GM19193 (cell line): ENCODE results near the gene PCDHGA11.
"Not testable (repeated sequence)": the region's sequence is repeated elsewhere in the genome, so short reads cannot be mapped to it uniquely, and the experiment has no call there.

Experiments
- POLR2A ChIP-seq: IDR thresholded peaks from 4 replicates; pipeline ENCODE4 v1.6.1; 2011; ENCODE audit not compliant: insufficient read depth, insufficient read length; ENCODE audit errors: extremely low read depth

The PCDHGA11 gene

GRCh38 chr5:141393267-141393666 lies 27.6 kb upstream of the PCDHGA11 start:
- no peak for TF ChIP-seq POLR2A

- not testable (repeated sequence) for TF ChIP-seq POLR2A
These were observed 22.9 kb upstream of the PCDHGA11 start, which contains the start of gene PCDHGB5 for GRCh38 chr5:141397756-141398551. TSS of gene PCDHGB5 (plus strand) at chr5:141397947. CDS start at chr5:141398128, 181 bp downstream.

DNA sequence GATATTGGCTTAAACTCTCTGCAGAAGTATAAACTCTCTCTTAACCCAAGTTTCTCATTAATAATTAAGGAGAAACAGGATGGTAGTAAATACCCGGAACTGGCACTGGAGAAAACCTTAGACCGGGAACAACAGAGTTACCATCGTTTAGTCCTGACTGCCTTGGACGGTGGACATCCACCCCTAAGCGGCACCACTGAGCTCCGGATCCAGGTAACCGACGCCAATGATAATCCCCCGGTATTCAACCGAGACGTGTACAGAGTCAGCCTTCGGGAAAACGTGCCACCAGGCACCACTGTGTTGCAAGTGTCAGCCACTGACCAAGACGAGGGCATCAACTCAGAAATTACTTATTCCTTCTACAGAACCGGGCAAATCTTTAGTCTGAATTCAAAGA lies 22.2 kb upstream of the PCDHGA11 start:
- TF ChIP-seq POLR2A = no peak

DNA sequence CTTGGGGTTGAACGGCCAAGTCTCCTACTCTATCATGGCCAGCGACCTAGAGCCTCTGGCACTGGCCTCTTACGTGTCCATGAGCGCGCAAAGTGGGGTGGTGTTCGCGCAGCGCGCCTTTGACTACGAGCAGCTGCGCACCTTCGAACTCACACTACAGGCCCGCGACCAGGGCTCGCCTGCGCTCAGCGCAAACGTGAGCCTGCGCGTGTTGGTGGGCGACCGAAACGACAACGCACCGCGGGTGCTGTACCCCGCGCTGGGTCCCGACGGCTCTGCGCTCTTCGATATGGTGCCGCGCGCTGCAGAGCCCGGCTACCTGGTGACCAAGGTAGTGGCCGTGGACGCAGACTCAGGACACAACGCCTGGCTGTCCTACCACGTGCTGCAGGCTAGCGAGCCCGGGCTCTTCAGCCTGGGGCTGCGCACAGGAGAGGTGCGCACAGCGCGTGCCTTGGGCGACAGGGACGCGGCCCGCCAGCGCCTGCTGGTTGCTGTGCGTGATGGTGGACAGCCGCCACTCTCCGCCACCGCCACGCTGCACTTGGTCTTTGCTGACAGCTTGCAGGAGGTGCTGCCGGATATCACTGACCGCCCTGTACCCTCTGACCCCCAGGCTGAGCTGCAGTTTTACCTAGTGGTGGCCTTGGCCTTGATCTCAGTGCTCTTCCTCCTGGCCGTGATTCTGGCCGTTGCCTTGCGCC lies 21.1 kb upstream of the PCDHGA11 start:
- no peak for TF ChIP-seq POLR2A

DNA sequence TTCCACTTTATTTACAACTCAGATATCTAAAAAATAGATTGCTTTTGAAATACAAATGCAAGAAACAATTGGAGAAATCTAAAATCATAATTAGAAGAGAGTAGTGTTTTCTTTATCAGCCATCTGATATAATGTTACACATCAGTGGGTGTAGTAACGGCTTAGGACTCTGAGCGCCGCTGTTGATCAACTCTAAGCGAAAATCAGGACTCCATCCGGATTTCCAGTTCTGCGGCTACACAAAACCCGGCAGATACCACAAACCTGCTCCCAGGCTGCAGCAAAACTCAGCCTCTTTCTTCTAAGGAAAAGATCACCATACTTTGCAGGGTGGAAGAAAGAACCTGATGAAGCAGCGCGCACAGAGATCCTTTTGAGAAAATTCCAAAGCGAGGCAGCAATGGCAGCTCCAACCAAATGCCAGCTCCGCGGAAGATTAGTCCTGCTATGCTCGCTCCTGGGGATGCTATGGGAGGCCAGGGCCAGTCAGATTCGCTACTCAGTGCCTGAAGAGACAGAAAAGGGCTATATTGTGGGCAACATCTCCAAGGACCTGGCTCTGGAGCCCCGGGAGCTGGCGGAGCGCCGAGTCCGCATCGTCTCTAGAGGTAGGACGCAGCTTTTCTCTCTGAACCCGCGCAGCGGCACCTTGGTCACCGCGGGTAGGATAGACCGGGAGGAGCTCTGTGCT lies 18.2 kb upstream of the PCDHGA11 start, which contains the start of gene PCDHGA9:
PCDHGA9 (plus strand) TSS at position 226 of the 691 bp plus-strand sequence; CDS start at position 401, 175 bp downstream.
- TF ChIP-seq POLR2A = no peak

GRCh38 chr5:141403387-141403786 lies 17.5 kb upstream of the PCDHGA11 start:
- no peak for TF ChIP-seq POLR2A

DNA sequence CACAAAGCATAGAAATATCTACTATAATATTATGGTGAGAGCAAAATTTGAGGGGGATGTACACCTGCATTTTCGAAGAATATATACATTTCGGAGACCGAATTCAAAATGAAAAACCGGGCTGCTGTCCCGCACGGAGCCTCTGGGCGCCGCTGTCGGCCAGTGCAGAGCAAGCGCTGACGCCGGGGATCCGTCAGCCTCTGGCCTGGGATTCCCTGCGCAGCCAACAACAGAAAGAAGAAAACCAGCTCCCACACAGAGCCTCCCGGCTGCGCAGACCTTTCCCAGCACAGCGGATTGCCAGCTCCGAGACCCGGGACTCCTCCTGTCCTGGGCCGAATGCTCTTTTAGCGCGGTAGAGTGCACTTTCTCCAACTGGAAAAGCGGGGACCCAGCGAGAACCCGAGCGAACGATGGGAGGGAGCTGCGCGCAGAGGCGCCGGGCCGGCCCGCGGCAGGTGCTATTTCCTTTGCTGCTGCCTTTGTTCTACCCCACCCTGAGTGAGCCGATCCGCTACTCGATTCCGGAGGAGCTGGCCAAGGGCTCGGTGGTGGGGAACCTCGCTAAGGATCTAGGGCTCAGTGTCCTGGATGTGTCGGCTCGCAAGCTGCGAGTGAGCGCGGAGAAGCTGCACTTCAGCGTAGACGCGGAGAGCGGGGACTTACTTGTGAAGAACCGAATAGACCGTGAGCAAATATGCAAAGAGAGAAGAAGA lies 12.9 kb upstream of the PCDHGA11 start, which contains the start of gene PCDHGB6:
PCDHGB6 (plus strand) TSS at position 232 of the 716 bp plus-strand sequence; CDS start at position 414, 182 bp downstream.
- TF ChIP-seq POLR2A = not testable (repeated sequence)

GRCh38 chr5:141409598-141410306 lies 11.1 kb upstream of the PCDHGA11 start:
- no peak for TF ChIP-seq POLR2A

DNA sequence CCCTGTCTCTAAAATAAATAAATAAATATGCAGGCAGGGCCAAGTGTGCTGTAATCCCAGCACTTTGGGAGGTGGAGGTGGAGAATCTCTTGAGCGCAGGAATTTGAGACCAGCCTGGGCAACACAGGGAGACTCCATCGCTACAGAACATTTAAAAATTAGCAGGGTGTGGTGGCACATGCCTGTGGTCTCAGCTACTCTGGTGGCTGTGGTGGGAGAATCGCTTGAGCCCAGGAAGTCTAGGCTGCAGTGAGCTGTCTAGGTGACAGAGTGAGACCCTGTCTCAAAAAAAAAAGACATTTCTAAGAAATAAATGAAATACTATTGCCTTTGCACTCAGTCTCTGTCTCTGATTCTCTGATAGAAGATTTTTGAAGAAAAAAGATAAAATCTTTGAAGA lies 9.3 kb upstream of the PCDHGA11 start:
- no peak for TF ChIP-seq POLR2A

- no peak for TF ChIP-seq POLR2A
These were observed 7.9 kb upstream of the PCDHGA11 start, which contains the start of gene PCDHGA10 for GRCh38 chr5:141412854-141413539. TSS of gene PCDHGA10 (plus strand) at chr5:141412987. CDS start at chr5:141413176, 189 bp downstream.

- no peak for TF ChIP-seq POLR2A
These were observed 7.2 kb upstream of the PCDHGA11 start for GRCh38 chr5:141413540-141414069.

GRCh38 chr5:141417494-141418172 lies 3.2 kb upstream of the PCDHGA11 start, which contains the start of gene PCDHGB7:
TSS of gene PCDHGB7 (plus strand) at chr5:141417677. CDS start at chr5:141417860, 183 bp downstream.
- TF ChIP-seq POLR2A = not testable (repeated sequence)
